Testis (tissue), 3 donors: ENCODE measurements around the gene TUNAR. TPM values are rescaled to one million over a fixed set of nuclear protein-coding genes. Genes with fewer than 3 reads are reported as not detected.
"Not testable (repeated sequence)": the region's sequence is repeated elsewhere in the genome, so short reads cannot be mapped to it uniquely, and the experiment has no call there.

Source experiments
- DNase-seq: peaks from one replicate; pipeline ENCODE4 v3.0.0-alpha.2; 2019
- H3K27ac ChIP-seq, 2 donors: fragments of 200-600 bp; sonication (generic); one replicate each; pipeline ENCODE4 v1.5.1; 2019
- H3K27me3 ChIP-seq: fragments of 200-600 bp; sonication (generic); one replicate; pipeline ENCODE4 v1.5.1; 2019
- H3K36me3 ChIP-seq: fragments of 200-600 bp; sonication (generic); one replicate; pipeline ENCODE4 v1.5.1; 2017; ENCODE audit warnings: low read depth; ENCODE audit errors: missing control alignments
- H3K4me1 ChIP-seq: fragments of 200-600 bp; sonication (generic); one replicate; pipeline ENCODE4 v1.5.1; 2019
- H3K4me3 ChIP-seq, 2 donors: fragments of 200-600 bp; sonication (generic); one replicate each; pipeline ENCODE4 v1.5.1; 2017 to 2019
- H3K9me3 ChIP-seq: fragments of 200-600 bp; sonication (generic); one replicate; pipeline ENCODE4 v1.5.1; 2017
- POLR2A ChIP-seq: fragments of 450-650 bp; IDR thresholded peaks from one replicate; pipeline ENCODE4 v1.6.1; 2017; ENCODE audit warnings: antibody characterized with exemption, mild to moderate bottlenecking, moderate library complexity
- WGBS, 2 donors: methylation state at CpG; one replicate each; pipeline ENCODE4 v1.1.5; 2018; 5-methylcytosine and 5-hydroxymethylcytosine counted together
- intact Hi-C: fragments of 100-400 bp; cut with DNase I; formaldehyde crosslinking; loops from one replicate; pipeline ENCODE4 v1.15.1; 2023; ENCODE audit warnings: low total_unique reads
- polyA plus RNA-seq: library from polyadenylated mRNA; stranded (reverse); fragments of 350-450 nt; fragmentation: Illumina TruSeq; extraction: RNeasy Lipid Tissue Mini Kit (QIAGEN cat#74804); gene quantifications from one replicate; pipeline ENCODE4 v1.2.3, GENCODE V29; 2014; ENCODE audit warnings: low read depth, low replicate concordance; ENCODE audit not compliant: insufficient read depth
- total RNA-seq, 2 donors: library from RNA; depleted of rRNA; stranded (reverse); fragments of >200 nt; gene quantifications; one replicate each; pipeline ENCODE4 v1.2.3, GENCODE V29; 2016
- TF ChIP-seq, protein P1 (sequence below), 3 experiments: fragments of 450-650 bp in 2 of 3; fragments of 200-600 bp in 1 of 3; sonication (generic) in 1 of 3; IDR thresholded peaks; one replicate each; pipeline ENCODE4 v1.5.1; 2016 to 2019; ENCODE audit warnings: antibody characterized with exemption in 3 of 3, mild to moderate bottlenecking in 2 of 3, moderate library complexity in 1 of 3

Gene TUNAR
- total and polyA plus RNA-seq, 3 donors from 2014 or later = 2.3 to 4.2 (median 3.9) TPM

DNA sequence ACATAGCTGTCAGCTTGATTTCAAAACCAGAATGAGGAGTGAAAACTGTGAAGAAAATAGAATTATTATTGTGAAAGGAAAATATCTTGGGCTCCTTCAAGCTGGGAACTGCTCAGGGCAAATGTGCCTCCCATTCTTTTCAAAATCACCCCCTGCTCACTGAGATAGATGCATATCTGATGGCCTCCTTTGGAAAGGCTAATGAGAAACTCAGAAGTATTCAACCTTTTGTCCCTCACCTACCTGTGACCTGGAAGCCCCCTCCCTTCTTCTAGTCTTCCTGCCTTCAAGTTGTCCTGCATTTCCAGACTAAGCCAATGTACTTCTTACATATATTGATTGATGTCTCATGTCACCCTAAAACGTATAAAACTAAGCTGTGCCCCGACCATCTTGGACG lies 81.5 kb downstream of the TUNAR start:
- TF ChIP-seq, protein P1, sequence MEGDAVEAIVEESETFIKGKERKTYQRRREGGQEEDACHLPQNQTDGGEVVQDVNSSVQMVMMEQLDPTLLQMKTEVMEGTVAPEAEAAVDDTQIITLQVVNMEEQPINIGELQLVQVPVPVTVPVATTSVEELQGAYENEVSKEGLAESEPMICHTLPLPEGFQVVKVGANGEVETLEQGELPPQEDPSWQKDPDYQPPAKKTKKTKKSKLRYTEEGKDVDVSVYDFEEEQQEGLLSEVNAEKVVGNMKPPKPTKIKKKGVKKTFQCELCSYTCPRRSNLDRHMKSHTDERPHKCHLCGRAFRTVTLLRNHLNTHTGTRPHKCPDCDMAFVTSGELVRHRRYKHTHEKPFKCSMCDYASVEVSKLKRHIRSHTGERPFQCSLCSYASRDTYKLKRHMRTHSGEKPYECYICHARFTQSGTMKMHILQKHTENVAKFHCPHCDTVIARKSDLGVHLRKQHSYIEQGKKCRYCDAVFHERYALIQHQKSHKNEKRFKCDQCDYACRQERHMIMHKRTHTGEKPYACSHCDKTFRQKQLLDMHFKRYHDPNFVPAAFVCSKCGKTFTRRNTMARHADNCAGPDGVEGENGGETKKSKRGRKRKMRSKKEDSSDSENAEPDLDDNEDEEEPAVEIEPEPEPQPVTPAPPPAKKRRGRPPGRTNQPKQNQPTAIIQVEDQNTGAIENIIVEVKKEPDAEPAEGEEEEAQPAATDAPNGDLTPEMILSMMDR (IDR thresholded peaks at IDR 0.05) = no peak
- no peak for TF ChIP-seq POLR2A
- Histone ChIP-seq H3K4me1 (no peaks in the 10 kb centered on the region), H3K9me3 (no peaks in the 10 kb centered on the region), H3K4me3 (no peak overlapping the region), H3K36me3 (no peaks in the 10 kb centered on the region), H3K27ac (no peak overlapping the region), H3K27me3 (no peaks in the 10 kb centered on the region)
- DNase-seq = no peak
- WGBS, 2 donors = 14 to 38% methylated on average over 3 of the region's 3 CpGs
- intact Hi-C loops = no loop called here

DNA sequence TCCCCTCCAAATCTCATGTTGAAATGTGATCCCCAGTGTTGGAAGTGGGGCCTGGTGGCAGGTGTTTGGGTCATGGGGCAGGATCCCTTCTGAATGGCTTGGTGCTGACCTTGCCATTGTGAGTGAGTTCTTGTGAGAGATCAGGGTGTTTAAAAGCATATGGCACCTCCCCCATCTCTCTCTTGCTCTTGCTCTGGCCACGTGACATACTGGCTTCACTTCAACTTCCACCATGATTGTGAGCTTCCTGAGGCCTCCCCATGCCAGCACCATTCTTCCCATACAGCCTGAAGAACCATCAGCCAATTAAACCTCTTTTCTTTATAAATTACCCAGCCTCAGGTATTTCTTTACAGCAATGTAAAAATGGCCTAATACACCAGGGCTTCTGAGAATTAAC lies 82.7 kb downstream of the TUNAR start:
- H3K4me1 ChIP-seq = no peaks in the 10 kb centered on the region
- no peaks in the 10 kb centered on the region for H3K9me3 ChIP-seq
- H3K27me3 ChIP-seq = no peaks in the 10 kb centered on the region
- H3K4me3 ChIP-seq = no peak overlapping the region
- intact Hi-C loops = no loop called here
- DNase-seq = no peak
- H3K27ac ChIP-seq = no peak overlapping the region
- no peaks in the 10 kb centered on the region for H3K36me3 ChIP-seq
- WGBS, 2 donors = 40 to 47% methylated on average over 1 of the region's 1 CpG
- TF ChIP-seq, protein P1 (IDR thresholded peaks at IDR 0.05) = no peak
- TF ChIP-seq POLR2A = no peak

DNA sequence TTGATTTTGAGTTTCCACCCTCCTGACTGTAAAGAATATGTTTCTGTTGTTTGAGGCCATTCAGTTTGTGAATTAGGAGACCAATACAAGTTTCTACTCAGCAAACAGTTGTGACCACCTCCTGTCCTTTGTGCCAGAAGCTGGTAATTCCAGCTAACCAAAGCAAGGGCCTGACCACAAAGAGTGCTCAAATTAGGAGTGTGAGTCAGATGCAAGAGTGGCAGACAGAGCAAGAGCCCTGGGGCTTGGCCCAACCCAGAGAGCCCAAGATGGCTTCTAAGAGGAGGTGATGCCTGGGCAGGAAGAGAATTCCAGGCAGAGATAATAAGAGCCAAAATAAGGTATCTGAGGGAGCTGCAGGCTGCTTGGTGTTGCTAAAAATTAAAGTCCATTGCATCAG lies 84.8 kb downstream of the TUNAR start:
- H3K9me3 ChIP-seq = no peaks in the 10 kb centered on the region
- H3K36me3 ChIP-seq = no peaks in the 10 kb centered on the region
- TF ChIP-seq, protein P1 (IDR thresholded peaks at IDR 0.05) = no peak
- TF ChIP-seq POLR2A = no peak
- H3K27ac ChIP-seq = no peak overlapping the region
- no peak overlapping the region for H3K4me3 ChIP-seq
- H3K27me3 ChIP-seq = no peaks in the 10 kb centered on the region
- intact Hi-C loops = no loop called here
- no peaks in the 10 kb centered on the region for H3K4me1 ChIP-seq
- DNase-seq = no peak

DNA sequence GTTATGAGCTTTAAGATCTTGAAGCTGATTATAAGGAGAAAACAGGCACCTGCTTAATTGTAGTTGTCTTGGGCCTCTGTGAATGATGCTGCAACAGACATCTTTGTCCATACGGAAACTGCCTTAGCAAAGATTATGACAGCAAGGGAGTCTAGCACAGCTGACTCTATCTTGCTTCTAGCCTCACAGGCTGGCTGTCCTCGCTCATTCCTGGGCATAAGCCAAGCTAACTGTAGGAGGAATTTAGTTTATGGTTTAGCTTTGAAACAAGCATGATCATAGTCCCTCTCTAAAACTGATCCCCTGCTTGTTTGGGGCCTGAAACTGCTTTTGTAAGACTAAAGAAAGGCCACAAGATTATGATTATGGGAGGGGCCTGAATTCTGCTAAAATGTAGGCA lies 88.3 kb downstream of the TUNAR start:
- Histone ChIP-seq H3K4me3 (no peak overlapping the region), H3K4me1 (no peaks in the 10 kb centered on the region), H3K9me3 (no peaks in the 10 kb centered on the region), H3K36me3 (no peaks in the 10 kb centered on the region), H3K27ac (no peak overlapping the region), H3K27me3 (no peaks in the 10 kb centered on the region)
- no peak for TF ChIP-seq POLR2A
- TF ChIP-seq, protein P1 (IDR thresholded peaks at IDR 0.05) = no peak
- DNase-seq = no peak
- WGBS, 2 donors = 53 to 60% methylated on average over 2 of the region's 2 CpGs
- intact Hi-C loops = no loop called here

DNA sequence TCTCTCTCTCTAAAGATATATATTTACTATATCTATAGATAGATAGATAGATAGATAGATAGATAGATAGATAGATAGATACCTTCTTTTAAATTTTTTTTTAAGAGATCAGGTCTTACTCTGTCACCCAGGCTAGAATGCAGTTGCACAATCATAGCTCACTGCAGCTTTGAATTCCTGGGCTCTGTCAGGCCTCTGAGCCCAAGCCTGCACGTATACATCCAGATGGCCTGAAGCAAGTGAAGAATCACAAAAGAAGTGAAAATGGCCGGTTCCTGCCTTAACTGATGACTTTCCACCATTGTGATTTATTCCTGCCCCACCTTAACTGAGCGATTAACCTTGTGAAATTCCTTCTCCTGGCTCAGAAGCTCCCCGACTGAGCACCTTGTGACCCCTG lies 91.4 kb downstream of the TUNAR start:
- H3K36me3 ChIP-seq, H3K4me1 ChIP-seq, intact Hi-C loops, DNase-seq, H3K9me3 ChIP-seq, H3K4me3 ChIP-seq, H3K27me3 ChIP-seq, H3K27ac ChIP-seq: not testable (repeated sequence)
- WGBS, 2 donors = 52 to 54% methylated on average over 4 of the region's 4 CpGs

Other genes starting within 250 kb of the TUNAR start
- 1 to 10 TPM; 3.7 to 5.6 TPM for gene TCL1B, start 190.4 kb upstream of the TUNAR start, total RNA-seq
- gene TCL1B, start 190.4 kb upstream of the TUNAR start, polyA plus RNA-seq = 5.1 TPM
- 10 to 100 TPM; 10.2 to 14.1 TPM for gene TCL1A, start 162.7 kb upstream of the TUNAR start, total RNA-seq
- 13.7 TPM for gene TCL1A, start 162.7 kb upstream of the TUNAR start, polyA plus RNA-seq
- gene C14orf132, start 162.5 kb downstream of the TUNAR start, total RNA-seq = 1 to 10 TPM; 1.4 to 2.5 TPM
- 8.4 TPM for gene C14orf132, start 162.5 kb downstream of the TUNAR start, polyA plus RNA-seq